Right ventricle myocardium superior (tissue), 1 donor: Measurements from ENCODE around the gene TIGD1. TPM values are rescaled to one million over a fixed set of nuclear protein-coding genes. Genes with fewer than 3 reads are reported as not detected.
"Not testable (repeated sequence)": the region's sequence is repeated elsewhere in the genome, so short reads cannot be mapped to it uniquely, and the experiment has no call there.

ENCODE experiments used
- ATAC-seq: fragments of 200-7000 bp; cut with Tn5 transposase; one replicate; pipeline ENCODE4 v1.9.1; 2020; ENCODE audit warnings: mild to moderate bottlenecking; ENCODE audit not compliant: poor library complexity
- DNase-seq: peaks from one replicate; pipeline ENCODE4 v3.0.0-alpha.2; 2020
- intact Hi-C: fragments of 100-400 bp; cut with DNase I; formaldehyde crosslinking; loops from one replicate; pipeline ENCODE4 v1.11.2; 2022
- total RNA-seq: library from RNA; stranded (reverse); fragmentation: NEBNext Ultra II Directional; extraction: Animal tissue kit (Norgen Biotek cat#: 25700); gene quantifications from one replicate; pipeline ENCODE4 v1.2.1, GENCODE V29; 2021
- donor health status: DM: no; HTN: yes; CAD: no; lungs with severe emphysema.

The TIGD1 gene
- total RNA-seq, 1 donor from 2014 or later = 1.7 TPM

DNA sequence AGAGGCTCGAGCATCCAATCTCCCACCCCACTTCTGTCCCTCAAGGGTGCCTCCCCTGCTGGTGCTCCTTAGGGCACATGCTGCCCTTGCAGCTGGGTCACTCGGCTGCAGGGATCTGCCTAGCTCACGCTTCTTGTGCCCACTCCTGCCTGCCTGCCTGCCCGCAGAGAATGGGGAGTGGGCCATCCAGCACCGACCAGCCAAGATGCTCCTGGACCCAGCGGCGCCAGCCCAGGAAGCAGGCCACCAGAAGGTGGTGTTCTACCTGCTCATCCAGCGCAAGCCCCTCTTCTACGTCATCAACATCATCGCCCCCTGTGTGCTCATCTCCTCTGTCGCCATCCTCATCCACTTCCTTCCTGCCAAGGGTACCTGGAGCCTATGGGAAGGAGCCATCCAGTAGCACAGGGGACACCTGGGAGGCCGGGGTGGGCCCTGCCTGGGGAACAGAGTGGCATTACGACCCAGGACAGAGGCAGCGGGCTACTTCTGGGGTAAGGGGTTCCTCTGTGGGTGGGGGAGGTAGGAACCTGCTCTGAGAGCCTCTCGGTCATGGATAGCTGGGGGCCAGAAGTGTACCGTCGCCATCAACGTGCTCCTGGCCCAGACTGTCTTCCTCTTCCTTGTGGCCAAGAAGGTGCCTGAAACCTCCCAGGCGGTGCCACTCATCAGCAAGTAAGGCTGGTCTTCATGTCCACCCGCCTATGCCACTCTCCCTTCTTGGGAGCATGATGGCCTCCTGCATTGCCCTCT, 7.5 kb downstream of the TIGD1 start:
- no peak for ATAC-seq
- DNase-seq = no peak
- intact Hi-C loops = no loop called here

DNA sequence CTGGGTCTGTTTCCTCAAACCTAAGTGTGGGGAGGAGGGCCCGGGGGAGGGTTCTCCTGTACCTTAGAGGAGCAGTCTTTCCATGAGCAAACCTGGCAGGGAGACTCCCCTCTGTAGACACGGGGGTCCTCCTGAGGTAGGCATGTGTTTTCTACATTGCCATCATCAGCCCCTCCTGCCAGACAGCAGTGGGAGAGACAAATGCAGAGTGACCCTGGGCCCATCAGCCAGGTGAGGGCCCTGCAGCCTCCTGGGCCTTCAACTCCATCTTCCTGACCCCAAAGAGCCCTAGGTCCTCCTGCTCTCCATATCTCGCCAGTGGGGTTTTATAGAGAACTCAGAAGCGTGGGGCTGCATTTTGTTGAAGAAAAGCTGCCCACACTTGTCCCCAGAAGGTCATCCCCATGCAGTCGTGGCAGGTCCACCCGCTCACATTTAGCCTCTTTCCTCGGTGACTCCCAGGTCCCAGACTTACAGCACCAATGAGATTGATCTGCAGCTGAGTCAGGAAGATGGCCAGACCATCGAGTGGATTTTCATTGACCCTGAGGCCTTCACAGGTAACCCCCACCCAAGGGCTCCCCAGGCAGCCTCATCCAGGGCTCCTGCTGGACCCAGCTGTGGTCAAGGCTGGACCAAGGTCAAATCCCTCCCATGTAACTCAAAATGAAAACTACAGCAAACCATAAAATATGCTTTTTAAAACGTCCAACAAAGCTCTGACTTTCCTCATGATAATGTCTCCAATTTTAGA, 8.2 kb downstream of the TIGD1 start:
- ATAC-seq = no peak
- no peak for DNase-seq
- intact Hi-C loops = no loop called here

DNA sequence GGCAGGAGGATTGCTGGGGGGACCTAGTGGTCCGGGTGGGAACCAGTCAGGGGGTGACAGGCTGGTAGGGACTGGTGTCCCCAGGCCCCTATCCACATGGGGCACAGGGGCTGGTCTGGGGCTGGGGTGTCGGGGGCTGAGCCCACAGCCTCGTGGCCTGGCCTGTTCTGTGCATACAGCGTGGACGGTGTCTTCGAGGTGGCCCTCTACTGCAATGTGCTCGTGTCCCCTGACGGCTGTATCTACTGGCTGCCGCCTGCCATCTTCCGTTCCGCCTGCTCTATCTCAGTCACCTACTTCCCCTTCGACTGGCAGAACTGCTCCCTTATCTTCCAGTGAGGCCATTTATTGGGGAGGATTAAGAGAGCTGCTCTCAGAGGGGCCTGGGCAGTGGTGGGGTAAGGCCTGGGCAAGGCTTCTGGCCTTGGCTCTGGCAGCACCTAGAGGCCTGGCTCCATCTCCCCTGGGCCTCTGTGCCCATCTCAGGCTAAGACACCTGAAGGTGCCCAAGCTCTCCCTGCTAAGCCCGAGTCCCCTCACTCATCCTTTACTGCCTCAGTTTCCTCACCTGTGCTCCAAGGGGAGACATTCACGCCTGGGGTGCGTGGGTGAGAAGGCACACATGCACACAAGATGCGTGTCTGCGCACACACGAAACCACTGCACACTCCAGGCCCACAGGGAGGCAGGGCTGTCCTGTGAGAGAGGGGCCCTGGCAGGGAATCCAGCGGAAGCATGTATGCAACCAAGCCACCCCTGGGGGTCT, 9.0 kb downstream of the TIGD1 start:
- ATAC-seq = no peak
- peak; percentile 32 for DNase-seq
- intact Hi-C loops = no loop called here

DNA sequence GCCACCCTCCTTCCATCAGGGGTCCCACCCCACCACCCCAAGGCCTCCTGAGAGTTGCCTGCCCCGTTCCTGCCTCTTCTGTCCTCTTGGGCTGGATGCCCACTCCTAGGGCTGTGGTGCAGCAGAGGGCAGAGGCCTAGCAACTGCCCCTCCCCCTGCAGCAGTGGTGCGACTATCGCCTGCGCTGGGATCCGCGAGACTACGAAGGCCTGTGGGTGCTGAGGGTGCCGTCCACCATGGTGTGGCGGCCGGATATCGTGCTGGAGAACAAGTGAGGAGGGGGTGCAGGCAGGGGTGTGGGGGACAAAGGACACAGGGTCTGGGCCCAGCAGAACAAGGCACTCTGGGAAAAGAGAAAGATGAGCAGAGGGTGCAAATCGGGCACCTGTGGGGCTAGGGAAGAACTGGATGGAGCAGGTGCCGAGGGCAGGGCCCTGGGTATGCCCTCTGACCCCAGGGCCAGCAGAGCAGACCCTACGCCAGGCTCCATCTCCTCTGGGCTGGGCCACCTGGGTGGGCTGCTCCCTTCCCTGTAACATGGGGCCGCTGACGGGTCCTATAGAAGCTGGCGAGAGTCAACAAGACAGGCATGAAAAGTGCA, 9.8 kb downstream of the TIGD1 start:
- ATAC-seq (no peak), DNase-seq (peak; percentile 31)
- intact Hi-C loops = no loop called here

GRCh38 chr2:232539298-232540231, 10.8 kb downstream of the TIGD1 start, which contains the start of gene CHRNG:
CHRNG (plus strand) TSS chr2:232539692; CDS start chr2:232539748, 56 bp downstream.
- intact Hi-C loops = no loop called here
- DNase-seq = peak; percentile 24
- no peak for ATAC-seq

GRCh38 chr2:232538671-232539070, 11.7 kb downstream of the TIGD1 start:
- DNase-seq (peak; percentile 29), ATAC-seq (no peak)
- intact Hi-C loops = no loop called here

DNA sequence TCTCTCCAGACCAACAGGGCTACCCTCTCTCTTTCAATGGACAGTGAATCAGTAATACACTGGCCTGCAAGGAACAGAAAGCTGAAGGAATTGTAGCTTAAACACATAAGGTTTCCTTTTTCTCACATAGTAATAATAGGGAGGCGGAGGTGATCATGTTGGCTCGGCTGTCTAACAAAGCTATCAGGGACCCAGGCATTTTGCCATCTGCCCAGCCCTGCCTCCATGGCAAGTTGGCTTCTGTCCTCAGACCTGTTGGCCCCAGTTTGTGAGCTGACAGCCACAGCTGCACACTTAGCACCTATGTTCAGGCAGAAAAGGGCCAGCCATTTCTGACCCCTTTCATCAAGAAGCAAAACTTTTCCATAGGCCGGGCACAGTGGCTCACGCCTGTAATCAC, 12.9 kb downstream of the TIGD1 start:
- intact Hi-C loops = no loop called here
- peak; percentile 78 for ATAC-seq
- DNase-seq = peak; percentile 65

DNA sequence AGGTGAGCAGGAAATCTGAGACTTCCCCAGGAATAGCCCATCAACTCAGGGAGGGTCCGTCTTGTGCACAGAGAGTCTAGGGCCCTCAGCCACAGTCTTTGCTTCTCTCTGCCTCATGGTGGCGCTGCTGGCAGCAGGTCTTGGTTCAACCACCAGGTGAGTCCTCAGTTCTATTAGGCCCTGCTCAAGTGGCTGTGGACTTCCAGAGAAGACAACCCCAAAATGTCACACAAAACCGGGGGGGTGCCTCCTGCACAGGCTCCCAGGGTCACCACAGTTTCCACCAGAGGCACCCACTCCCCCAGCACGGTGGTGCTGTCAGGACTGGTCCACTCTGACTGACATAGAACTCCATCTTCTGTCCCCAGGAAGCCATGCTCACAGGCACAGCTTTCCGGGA, 13.3 kb downstream of the TIGD1 start:
- ATAC-seq (peak; percentile 23), DNase-seq (peak; percentile 35)
- intact Hi-C loops = no loop called here

GRCh38 chr2:232535761-232536530, 14.4 kb downstream of the TIGD1 start:
- DNase-seq (no peak), ATAC-seq (no peak)
- intact Hi-C loops = no loop called here

- no peak for ATAC-seq
- peak; percentile 11 for DNase-seq
- intact Hi-C loops = no loop called here
Observed at GRCh38 chr2:232534940-232535651, 15.3 kb downstream of the TIGD1 start.

GRCh38 chr2:232533944-232534710, 16.2 kb downstream of the TIGD1 start:
- DNase-seq (peak; percentile 40), ATAC-seq (no peak)
- intact Hi-C loops = no loop called here

DNA sequence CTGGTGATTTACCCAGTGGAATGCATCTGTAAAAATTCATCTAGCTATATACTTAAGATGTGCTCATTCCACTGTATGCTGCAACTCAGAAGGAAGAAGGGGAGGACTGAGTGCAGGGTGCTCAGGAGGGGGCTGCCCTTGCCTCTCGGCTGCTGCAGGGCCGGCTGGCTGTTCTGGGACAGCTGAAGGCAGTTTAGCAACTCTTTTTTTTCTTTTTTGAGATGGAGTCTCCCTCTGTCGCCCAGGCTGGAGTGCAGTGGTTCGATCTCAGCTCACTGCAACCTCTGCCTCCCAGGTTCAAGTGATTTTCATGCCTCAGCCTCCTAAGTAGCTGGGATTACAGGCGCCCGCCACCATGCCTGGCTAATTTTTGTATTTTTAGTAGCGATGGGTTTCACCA, 17.5 kb downstream of the TIGD1 start:
- intact Hi-C loops, DNase-seq: not testable (repeated sequence)
- ATAC-seq = peak; percentile 7

- intact Hi-C loops = no loop called here
- DNase-seq (peak; percentile 55), ATAC-seq (peak; percentile 84)
Observed at GRCh38 chr2:232532419-232532818, 17.9 kb downstream of the TIGD1 start.

GRCh38 chr2:232530626-232531260, 19.6 kb downstream of the TIGD1 start:
- no peak for ATAC-seq

GRCh38 chr2:232529806-232530547, 20.4 kb downstream of the TIGD1 start:
- peak; percentile 28 for DNase-seq
- intact Hi-C loops = no loop called here

More at GRCh38 chr2:232530626-232531260, 19.6 kb downstream of the TIGD1 start:
- intact Hi-C loops = no loop called here
- DNase-seq = peak; percentile 18

More at GRCh38 chr2:232529806-232530547, 20.4 kb downstream of the TIGD1 start:
- ATAC-seq = no peak
